Thyroid gland (tissue), 4 donors: ENCODE results near the gene EXOC3. TPM values are rescaled to one million over a fixed set of nuclear protein-coding genes. Genes with fewer than 3 reads are reported as not detected.

Experiments used
- DNase-seq, 2 donors: peaks; one replicate each; pipeline ENCODE4 v3.0.0-alpha.2; 2019
- H3K27ac ChIP-seq, 3 donors: fragments of 200-600 bp; sonication (generic); 1 replicate in 2 of 3; 2 replicates in 1 of 3; pipeline ENCODE4 v1.5.1; 2016 to 2019; ENCODE audit warnings: mild to moderate bottlenecking in 1 of 3, moderate library complexity in 1 of 3
- H3K27me3 ChIP-seq: fragments of 200-600 bp; sonication (generic); one replicate; pipeline ENCODE4 v1.5.1; 2019
- H3K36me3 ChIP-seq, 2 donors: fragments of 200-600 bp; sonication (generic); one replicate each; pipeline ENCODE4 v1.5.1; 2016 to 2019
- H3K4me1 ChIP-seq, 2 donors: fragments of 200-600 bp; sonication (generic); one replicate each; pipeline ENCODE4 v1.5.1; 2017 to 2019
- H3K4me3 ChIP-seq, 3 donors: fragments of 200-600 bp; sonication (generic); replicated peaks in 1 of 3; 1 replicate in 2 of 3; 2 replicates in 1 of 3; pipeline ENCODE4 v1.5.1; 2016; ENCODE audit warnings: mild to moderate bottlenecking in 1 of 3
- H3K9me3 ChIP-seq: fragments of 200-600 bp; sonication (generic); one replicate; pipeline ENCODE4 v1.5.1; 2017
- CTCF ChIP-seq, 6 experiments: fragments of 200-600 bp in 3 of 6; fragments of 450-650 bp in 3 of 6; sonication (generic) in 3 of 6; IDR thresholded peaks; one replicate each; pipeline ENCODE4 v1.5.1; 2016 to 2019; ENCODE audit warnings: antibody characterized with exemption in 6 of 6, mild to moderate bottlenecking in 2 of 6, inconsistent platforms in 1 of 6, moderate library complexity in 1 of 6
- POLR2A ChIP-seq, 2 donors: fragments of 450-650 bp; IDR thresholded peaks; one replicate each; pipeline ENCODE4 v1.6.1; 2017; ENCODE audit warnings: antibody characterized with exemption in 2 of 2, mild to moderate bottlenecking in 2 of 2, moderate library complexity in 1 of 2
- WGBS, 2 donors: methylation state at CpG; one replicate each; pipeline ENCODE4 v1.1.5; 2017; 5-methylcytosine and 5-hydroxymethylcytosine counted together
- intact Hi-C: fragments of 100-400 bp; cut with DNase I; formaldehyde crosslinking; loops from one replicate; pipeline ENCODE4 v1.15.1; 2023
- total RNA-seq, 4 donors: library from RNA; depleted of rRNA; stranded (reverse); fragments of >200 nt; gene quantifications; one replicate each; pipeline ENCODE4 v1.2.3, GENCODE V29; 2016

Gene EXOC3
- total RNA-seq, 4 donors from 2014 or later, result 39.7 to 49.6 (median 45.0) TPM

DNA sequence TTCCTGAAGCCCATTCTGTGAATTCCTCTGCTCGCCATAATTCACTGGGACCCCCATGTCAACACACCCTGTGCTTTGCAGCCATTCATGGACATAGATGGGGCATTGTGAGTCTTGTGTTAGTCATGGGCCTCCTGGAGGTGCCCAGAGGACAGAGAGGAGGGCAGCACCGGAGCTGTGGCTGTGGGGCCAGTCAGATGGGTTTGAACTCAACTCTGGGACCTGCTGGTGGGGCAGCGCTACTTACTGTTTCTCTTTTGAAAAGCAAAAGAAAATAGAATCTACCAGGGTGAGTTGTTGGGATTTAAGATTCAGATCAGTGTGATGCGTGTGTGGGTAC, 11.3 kb upstream of the EXOC3 start:
- Histone ChIP-seq H3K9me3 (no peaks in the 10 kb centered on the region), H3K36me3 (no peaks in the 10 kb centered on the region), H3K4me3 (no peak overlapping the region), H3K27ac (no peak overlapping the region), H3K27me3 (no peaks in the 10 kb centered on the region), H3K4me1 (no peaks in the 10 kb centered on the region)
- intact Hi-C loops, result no loop called here
- DNase-seq, result no peak
- TF ChIP-seq CTCF (IDR thresholded peaks at IDR 0.05), result no peak
- TF ChIP-seq POLR2A (IDR thresholded peaks at IDR 0.05), result no peak
- 74 to 98% methylated on average over 4 of the region's 4 CpGs for WGBS, 2 donors

DNA sequence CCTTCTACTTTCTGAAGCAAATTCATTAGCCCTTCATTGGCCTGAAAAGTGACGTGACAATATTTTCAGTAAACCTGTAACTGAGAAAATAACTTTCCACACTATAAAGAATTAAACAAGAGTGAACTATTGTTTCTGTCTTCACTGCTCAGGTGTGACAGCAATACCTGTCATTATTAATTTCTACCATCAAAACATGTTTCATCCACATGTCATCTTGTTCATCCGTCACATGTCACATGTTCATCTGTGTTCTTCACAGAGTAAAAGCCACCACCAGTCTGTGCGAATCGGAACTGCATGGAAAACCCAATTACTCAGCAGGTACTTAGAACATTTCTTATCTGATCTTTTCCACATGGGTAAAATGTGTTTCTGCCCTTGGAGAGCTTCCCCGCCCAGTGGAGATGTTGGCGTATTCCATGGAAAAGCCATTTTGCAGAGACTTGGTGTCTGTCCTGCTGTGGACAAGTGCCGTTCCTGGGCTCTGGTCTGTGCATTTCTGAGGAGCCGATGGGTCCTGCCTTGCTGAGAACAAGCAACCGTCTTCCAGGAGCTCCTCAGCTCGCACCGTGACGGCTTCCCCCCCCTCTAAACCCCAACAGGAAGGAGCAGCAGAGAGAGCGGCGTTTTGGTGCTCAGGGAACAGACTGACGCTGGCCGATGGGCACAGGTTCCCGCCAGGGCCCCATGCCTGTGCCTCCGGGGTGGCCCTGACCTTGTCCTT, 10.6 kb upstream of the EXOC3 start:
- TF ChIP-seq POLR2A (IDR thresholded peaks at IDR 0.05) (no peak), CTCF (IDR thresholded peaks at IDR 0.05) (no peak)
- no peak overlapping the region for H3K27ac ChIP-seq
- no peaks in the 10 kb centered on the region for H3K4me1 ChIP-seq
- WGBS, 2 donors, result 72 to 79% methylated on average over 17 of the region's 18 CpGs
- no peak for DNase-seq
- no peak overlapping the region for H3K4me3 ChIP-seq
- H3K27me3 ChIP-seq, result no peaks in the 10 kb centered on the region
- intact Hi-C loops, result no loop called here
- no peaks in the 10 kb centered on the region for H3K9me3 ChIP-seq
- no peaks in the 10 kb centered on the region for H3K36me3 ChIP-seq

DNA sequence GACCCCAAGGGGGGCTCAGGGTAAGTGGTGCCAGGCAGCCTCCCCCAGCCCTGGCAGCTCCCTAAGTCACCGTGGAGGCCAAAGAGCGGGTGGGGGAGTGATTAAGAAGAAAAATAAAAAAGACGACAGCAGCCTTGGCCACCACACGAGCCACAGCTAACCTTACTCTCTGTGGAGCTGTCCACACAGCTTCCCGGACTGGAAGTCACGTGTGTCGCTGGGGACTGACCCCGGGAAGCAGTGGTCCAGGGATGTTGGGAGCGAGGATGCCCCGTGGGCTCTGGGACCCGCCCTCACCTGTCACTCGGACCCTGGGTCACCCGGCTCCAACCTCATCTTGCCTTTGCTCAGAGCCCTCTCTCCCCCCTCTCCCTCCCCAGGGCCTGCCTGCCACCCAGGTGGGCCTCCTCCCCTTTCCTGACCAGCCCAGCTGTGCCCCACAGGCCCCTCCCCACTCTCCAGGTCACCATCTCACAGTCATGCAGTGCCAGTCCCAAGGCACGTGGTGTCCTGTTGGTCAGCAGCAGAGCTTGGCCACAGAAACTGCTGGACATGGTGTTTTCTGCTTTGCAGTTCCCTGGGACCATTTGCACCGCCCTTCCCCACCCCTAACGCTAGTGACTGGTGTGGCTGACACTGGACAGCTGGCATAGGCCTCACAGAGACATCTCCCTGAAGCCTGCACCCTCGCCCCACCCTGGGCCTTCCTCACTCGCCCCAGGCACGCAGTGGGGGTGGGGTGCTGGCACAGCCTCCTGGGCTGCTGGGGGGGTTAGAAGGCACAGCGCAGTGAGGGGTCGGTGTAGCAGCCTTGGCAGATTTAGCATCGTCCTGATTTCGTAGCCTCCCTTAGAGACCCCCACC, 9.8 kb upstream of the EXOC3 start:
- no peaks in the 10 kb centered on the region for H3K9me3 ChIP-seq
- no peaks in the 10 kb centered on the region for H3K4me1 ChIP-seq
- TF ChIP-seq CTCF (IDR thresholded peaks at IDR 0.05) (no peak), POLR2A (IDR thresholded peaks at IDR 0.05) (no peak)
- no peak overlapping the region for H3K4me3 ChIP-seq
- no peak for DNase-seq
- no peak overlapping the region for H3K27ac ChIP-seq
- WGBS, 2 donors, result 79 to 80% methylated on average over 18 to 22 of the region's 23 CpGs
- no peaks in the 10 kb centered on the region for H3K36me3 ChIP-seq
- no peaks in the 10 kb centered on the region for H3K27me3 ChIP-seq
- intact Hi-C loops, result no loop called here

GRCh38 chr5:433836-434235, 9.1 kb upstream of the EXOC3 start:
- no peak overlapping the region for H3K4me3 ChIP-seq
- no peaks in the 10 kb centered on the region for H3K36me3 ChIP-seq
- WGBS, 2 donors, result 80 to 84% methylated on average over 10 to 11 of the region's 16 CpGs
- intact Hi-C loops, result no loop called here
- no peaks in the 10 kb centered on the region for H3K9me3 ChIP-seq
- no peak for TF ChIP-seq CTCF (IDR thresholded peaks at IDR 0.05)
- no peak for TF ChIP-seq POLR2A (IDR thresholded peaks at IDR 0.05)
- no peak for DNase-seq
- no peaks in the 10 kb centered on the region for H3K27me3 ChIP-seq
- H3K27ac ChIP-seq, result no peak overlapping the region
- no peaks in the 10 kb centered on the region for H3K4me1 ChIP-seq
